Smooth muscle cell (in vitro differentiated cells): ENCODE measurements around the gene SLC29A2. TPM values are rescaled to one million over a fixed set of nuclear protein-coding genes. Genes with fewer than 3 reads are reported as not detected.
A peak's percentile ranks its signal among the peaks of the same experiment; 100 is the strongest.

Experiments
- DNase-seq: peaks from one replicate; lab custom pipeline; 2025; ENCODE audit not compliant: unreplicated experiment; lab: John Stamatoyannopoulos, UW
- H2AFZ ChIP-seq: fragments of 200-600 bp; sonication (generic); 2 replicates; pipeline ENCODE4 v1.6.0; 2016; ENCODE audit warnings: antibody characterized with exemption, low read depth, mild to moderate bottlenecking
- H3F3A ChIP-seq: fragments of 200-600 bp; sonication (generic); 2 replicates; pipeline ENCODE4 v1.6.0; 2017; ENCODE audit warnings: antibody characterized with exemption, low read depth
- H3K27ac ChIP-seq: fragments of 200-600 bp; sonication (generic); 2 replicates; pipeline ENCODE4 v1.5.1; 2016; ENCODE audit warnings: low read depth, mild to moderate bottlenecking
- H3K27me3 ChIP-seq: fragments of 200-600 bp; sonication (generic); 2 replicates; pipeline ENCODE4 v1.6.1; 2016; ENCODE audit warnings: low read depth, mild to moderate bottlenecking
- H3K36me3 ChIP-seq: fragments of 200-600 bp; sonication (generic); 2 replicates; pipeline ENCODE4 v1.5.1; 2016; ENCODE audit warnings: low read depth
- H3K4me1 ChIP-seq: fragments of 200-600 bp; sonication (generic); 2 replicates; pipeline ENCODE4 v1.5.1; 2016; ENCODE audit warnings: low read depth
- H3K4me2 ChIP-seq: fragments of 200-600 bp; sonication (generic); 2 replicates; pipeline ENCODE4 v1.6.0; 2016; ENCODE audit warnings: mild to moderate bottlenecking
- H3K4me3 ChIP-seq: fragments of 200-600 bp; sonication (generic); 2 replicates; pipeline ENCODE4 v1.5.1; 2016; ENCODE audit warnings: mild to moderate bottlenecking
- H3K79me2 ChIP-seq: fragments of 200-600 bp; sonication (generic); 2 replicates; pipeline ENCODE4 v1.6.0; 2016; ENCODE audit warnings: low read depth, mild to moderate bottlenecking
- H3K9ac ChIP-seq: fragments of 200-600 bp; sonication (generic); 2 replicates; pipeline ENCODE4 v1.6.0; 2016; ENCODE audit warnings: low read depth
- H3K9me3 ChIP-seq: fragments of 200-600 bp; sonication (generic); replicated peaks from 2 replicates; pipeline ENCODE4 v1.5.1; 2016; ENCODE audit warnings: low read depth
- H4K20me1 ChIP-seq: fragments of 200-600 bp; sonication (generic); 2 replicates; pipeline ENCODE4 v1.6.0; 2016; ENCODE audit warnings: low read depth
- WGBS: methylation state at CpG from one replicate; pipeline ENCODE4 v1.1.7; 2016; ENCODE audit warnings: low lambda C conversion rate; 5-methylcytosine and 5-hydroxymethylcytosine counted together
- polyA plus RNA-seq: library from polyadenylated mRNA; unstranded; fragments of >200 nt; fragmentation: Nextera tagmentation; extraction: Ambion mirVana; gene quantifications from 2 replicates; pipeline ENCODE4 v1.2.1, GENCODE V29; 2016
- total RNA-seq: library from RNA; depleted of rRNA; stranded (reverse); fragments of >200 nt; gene quantifications from 2 replicates; pipeline ENCODE4 v1.2.3, GENCODE V29; 2014
- TF ChIP-seq, protein P1 (sequence below): fragments of 200-600 bp; sonication (generic); IDR thresholded peaks from 2 replicates; pipeline ENCODE4 v1.5.1; 2017; ENCODE audit warnings: borderline replicate concordance, mild to moderate bottlenecking, antibody characterized with exemption; ENCODE audit not compliant: insufficient read depth, poor library complexity, severe bottlenecking

Gene SLC29A2
- total and polyA plus RNA-seq, 2 experiments from 2014 or later: 3.5 to 8.8 TPM

DNA sequence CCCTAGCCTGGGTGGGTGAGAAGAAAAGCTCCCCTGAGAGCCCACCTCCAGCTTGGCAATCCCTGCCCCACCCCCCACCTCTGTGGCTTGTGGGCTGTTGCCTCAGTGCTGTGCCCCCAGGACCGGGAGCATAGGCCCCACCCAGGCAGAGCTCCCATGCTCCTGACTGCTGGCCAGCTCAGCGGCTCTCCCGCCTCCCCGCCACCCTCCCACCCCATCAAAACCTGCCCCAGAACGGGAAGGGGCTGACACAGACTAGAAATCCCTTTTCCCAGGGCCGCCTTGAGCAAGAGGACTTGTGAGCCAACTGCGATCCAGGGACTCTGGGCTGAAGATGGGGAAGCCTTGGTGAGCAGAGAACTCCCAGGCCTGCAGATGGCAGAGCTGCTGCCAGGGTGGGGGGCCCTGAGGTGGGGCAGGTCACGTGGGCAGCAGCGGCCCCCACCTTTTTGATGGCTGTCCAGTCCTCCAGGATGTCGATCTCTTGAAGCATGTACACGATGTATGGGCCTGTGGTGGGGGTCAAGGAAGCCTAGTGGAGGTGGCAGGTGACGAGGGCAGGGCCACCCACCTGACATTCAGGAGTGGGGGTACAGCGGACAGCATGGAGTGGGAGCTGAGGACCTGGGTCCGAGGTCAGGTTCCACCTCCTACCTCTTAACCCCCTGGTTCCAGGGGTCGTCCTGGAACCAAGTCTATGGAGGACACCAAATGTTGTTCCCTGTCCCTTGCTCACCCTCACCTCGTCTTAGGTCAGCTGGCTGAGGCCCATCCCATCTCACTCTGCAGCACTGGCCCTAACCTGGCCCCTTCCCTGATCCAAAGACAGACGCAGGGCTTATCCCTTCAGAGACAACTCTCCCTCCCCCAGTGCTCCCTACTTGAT lies 33.0 kb downstream of the SLC29A2 start:
- Histone ChIP-seq H3K27ac (peak overlapping the region; percentile 98), H3K4me1 (peaks cover 16% of the 10 kb centered on the region), H3K9ac (no peak overlapping the region), H2AFZ (no peak overlapping the region), H3K4me3 (no peak overlapping the region), H3K36me3 (no peaks in the 10 kb centered on the region), H3K4me2 (no peak overlapping the region), H3K9me3 (no peaks in the 10 kb centered on the region), H4K20me1 (peaks cover 4% of the 10 kb centered on the region), H3F3A (peaks cover 16% of the 10 kb centered on the region), H3K27me3 (no peaks in the 10 kb centered on the region), H3K79me2 (peaks cover 21% of the 10 kb centered on the region)
- 91% methylated on average over 16 of the region's 17 CpGs for WGBS
- TF ChIP-seq, protein P1, sequence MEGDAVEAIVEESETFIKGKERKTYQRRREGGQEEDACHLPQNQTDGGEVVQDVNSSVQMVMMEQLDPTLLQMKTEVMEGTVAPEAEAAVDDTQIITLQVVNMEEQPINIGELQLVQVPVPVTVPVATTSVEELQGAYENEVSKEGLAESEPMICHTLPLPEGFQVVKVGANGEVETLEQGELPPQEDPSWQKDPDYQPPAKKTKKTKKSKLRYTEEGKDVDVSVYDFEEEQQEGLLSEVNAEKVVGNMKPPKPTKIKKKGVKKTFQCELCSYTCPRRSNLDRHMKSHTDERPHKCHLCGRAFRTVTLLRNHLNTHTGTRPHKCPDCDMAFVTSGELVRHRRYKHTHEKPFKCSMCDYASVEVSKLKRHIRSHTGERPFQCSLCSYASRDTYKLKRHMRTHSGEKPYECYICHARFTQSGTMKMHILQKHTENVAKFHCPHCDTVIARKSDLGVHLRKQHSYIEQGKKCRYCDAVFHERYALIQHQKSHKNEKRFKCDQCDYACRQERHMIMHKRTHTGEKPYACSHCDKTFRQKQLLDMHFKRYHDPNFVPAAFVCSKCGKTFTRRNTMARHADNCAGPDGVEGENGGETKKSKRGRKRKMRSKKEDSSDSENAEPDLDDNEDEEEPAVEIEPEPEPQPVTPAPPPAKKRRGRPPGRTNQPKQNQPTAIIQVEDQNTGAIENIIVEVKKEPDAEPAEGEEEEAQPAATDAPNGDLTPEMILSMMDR: no peak
- DNase-seq: no peak

DNA sequence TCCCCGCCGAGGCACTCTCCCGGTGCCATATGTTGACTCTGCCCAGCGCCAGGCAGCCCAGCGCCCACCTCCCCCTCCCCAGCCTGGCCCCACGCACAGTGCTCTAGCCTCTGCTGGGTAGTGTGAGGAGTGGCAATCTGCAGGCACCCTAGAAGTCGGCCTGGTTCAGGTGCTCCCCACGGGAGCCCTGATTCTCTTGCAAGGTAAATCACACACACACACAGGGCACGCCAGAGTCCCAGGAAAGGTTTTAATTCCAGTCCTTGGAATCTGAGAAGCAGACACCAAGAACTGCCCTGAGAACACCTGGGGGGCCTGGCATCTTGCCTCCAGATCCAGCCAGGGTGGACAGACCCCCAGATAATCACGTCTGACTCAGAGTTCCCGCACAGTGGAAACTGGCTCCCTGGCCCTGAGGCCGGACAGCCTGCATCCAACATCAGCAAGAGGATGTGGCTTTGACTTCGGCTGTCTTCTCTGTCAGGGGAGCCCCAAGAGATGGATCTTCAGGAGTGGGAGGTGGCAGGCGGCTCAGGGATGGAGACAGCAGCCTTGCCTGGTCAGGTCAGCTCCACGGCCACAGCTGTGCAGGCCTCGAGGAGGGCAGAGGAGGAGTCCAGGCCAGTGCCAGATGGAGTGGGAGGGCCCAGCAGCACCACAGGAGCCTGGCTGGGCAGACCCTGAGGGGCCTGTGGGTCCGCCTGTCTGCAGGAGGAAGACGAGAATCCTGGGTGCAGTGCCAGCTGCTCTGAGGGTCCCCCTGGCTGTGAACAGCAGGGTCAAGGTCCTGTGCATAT lies 34.3 kb downstream of the SLC29A2 start:
- Histone ChIP-seq H3K36me3 (no peaks in the 10 kb centered on the region), H3K9me3 (no peaks in the 10 kb centered on the region), H3K79me2 (peaks cover 11% of the 10 kb centered on the region), H3K4me2 (peak overlapping the region; percentile 89), H3K4me1 (peaks cover 16% of the 10 kb centered on the region), H3K27ac (peak overlapping the region; percentile 98), H3F3A (peaks cover 16% of the 10 kb centered on the region), H3K9ac (peak overlapping the region; percentile 95), H3K4me3 (no peak overlapping the region), H3K27me3 (no peaks in the 10 kb centered on the region), H2AFZ (no peak overlapping the region), H4K20me1 (peaks cover 4% of the 10 kb centered on the region)
- WGBS: 61% methylated on average over 18 of the region's 18 CpGs
- TF ChIP-seq, protein P1: no peak
- DNase-seq: no peak

DNA sequence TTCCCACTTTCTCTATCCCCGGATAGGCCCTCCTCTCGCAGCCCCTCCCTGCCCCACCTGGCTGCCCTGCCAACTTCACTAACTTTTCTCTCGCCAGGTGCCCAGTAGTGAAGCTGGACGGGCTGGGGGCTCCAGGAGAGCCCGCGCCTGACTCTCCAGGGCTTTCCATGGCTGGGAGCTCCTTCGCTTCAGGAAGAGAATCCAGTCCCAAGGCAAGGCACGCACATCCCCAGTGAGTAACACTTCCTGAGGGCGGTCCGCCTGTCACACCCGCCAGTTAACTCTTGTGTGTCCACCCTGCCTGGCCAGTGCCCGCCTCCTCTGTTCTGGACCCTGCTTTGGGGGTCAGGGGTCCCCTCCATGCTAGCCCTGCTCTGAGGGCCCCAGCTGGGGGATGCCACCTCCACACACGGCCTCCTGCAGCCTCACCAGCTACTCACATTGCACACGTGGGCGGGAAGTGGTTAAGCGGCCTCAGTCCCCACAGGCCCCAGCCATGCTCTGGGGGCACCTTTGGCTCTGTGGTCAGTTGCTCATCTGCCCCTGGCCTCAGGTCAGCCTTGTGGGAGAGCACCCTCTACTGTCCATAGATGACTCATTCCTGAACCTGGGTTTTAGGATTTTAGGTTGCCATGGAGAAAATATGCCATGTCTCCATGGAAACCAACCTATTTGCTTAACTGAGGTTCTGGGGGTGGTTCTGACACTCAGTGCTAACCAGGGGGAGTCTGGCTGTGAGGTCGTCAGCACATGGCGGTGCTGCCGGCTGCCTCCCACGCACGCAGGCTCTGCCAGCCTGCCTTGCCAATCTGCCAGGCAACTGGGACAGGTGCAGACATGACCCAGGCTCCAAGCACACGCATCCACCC lies 35.1 kb downstream of the SLC29A2 start, which contains the start of gene RIN1:
Gene RIN1, minus strand, starts transcription at position 201 of the 869 bp plus-strand sequence. Its CDS starts 32 bp downstream, at position 169.
- peak within 1 kb of the TSS; percentile 64 for H3K4me3 ChIP-seq
- H3K9me3 ChIP-seq: no peaks in the 10 kb centered on the region
- no peaks in the 10 kb centered on the region for H3K27me3 ChIP-seq
- H3K4me1 ChIP-seq: peaks cover 16% of the 10 kb centered on the region
- DNase-seq: peak; percentile 71
- H4K20me1 ChIP-seq: peaks cover 4% of the 10 kb centered on the region
- WGBS: 7% methylated on average over 22 of the region's 22 CpGs
- peak within 1 kb of the TSS; percentile 98 for H3K27ac ChIP-seq
- peaks cover 9% of the 10 kb centered on the region for H3K79me2 ChIP-seq
- no peaks in the 10 kb centered on the region for H3K36me3 ChIP-seq
- TF ChIP-seq, protein P1: peak; percentile 24
- no peak within 1 kb of the TSS for H2AFZ ChIP-seq
- H3K4me2 ChIP-seq: peak within 1 kb of the TSS; percentile 89
- peaks cover 16% of the 10 kb centered on the region for H3F3A ChIP-seq
- H3K9ac ChIP-seq: peak within 1 kb of the TSS; percentile 95
